NCI-H2029 treated with DMSO at 0.1 percent for 48 hours (cell line): ENCODE results near the gene ZNF736.
"Not testable (repeated sequence)": the region's sequence is repeated elsewhere in the genome, so short reads cannot be mapped to it uniquely, and the experiment has no call there.

Experiments
- DNase-seq: peaks from one replicate; lab custom pipeline; 2025; lab: John Stamatoyannopoulos, UW

Gene ZNF736

DNA sequence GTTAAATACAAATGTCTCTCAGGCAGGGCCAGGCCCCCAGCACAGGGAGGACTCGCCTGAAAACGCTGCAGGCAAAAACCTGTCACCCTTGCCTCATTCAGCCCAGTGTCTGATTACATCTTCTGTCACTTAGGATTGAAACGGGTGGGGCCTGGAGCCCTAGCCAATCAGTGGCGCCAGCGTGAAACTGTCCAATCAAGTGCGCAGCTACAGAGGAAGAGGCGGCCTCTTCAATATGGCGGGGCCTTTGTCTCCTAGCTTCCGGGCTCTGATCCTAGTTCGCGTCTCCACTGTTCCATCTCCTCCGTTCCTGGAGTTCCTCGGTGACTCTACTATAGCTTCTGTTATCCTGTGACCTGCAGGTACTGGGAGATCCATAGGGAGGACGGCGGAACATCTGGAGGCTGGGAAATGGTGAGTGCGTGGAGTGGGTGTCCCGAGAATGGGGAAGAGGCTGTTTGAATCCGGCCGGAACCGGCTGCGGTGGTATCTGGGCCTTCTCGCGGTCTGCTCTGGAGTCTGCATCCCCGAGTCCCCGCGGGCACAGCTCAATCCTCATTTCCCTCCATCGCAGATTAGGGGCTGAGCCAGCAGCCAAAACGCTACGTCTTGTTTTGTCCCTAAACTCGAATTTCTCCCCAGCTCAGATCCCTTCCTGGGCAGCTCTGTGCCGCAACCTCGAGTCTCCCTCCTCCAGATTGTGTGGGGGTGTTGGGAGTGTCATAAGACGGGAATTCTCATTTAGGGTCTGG, at the start of gene ZNF736:
ZNF736 (plus strand) TSS at position 222 of the 752 bp plus-strand sequence; CDS start at position 412, 190 bp downstream.
- peak; percentile 86 for DNase-seq

DNA sequence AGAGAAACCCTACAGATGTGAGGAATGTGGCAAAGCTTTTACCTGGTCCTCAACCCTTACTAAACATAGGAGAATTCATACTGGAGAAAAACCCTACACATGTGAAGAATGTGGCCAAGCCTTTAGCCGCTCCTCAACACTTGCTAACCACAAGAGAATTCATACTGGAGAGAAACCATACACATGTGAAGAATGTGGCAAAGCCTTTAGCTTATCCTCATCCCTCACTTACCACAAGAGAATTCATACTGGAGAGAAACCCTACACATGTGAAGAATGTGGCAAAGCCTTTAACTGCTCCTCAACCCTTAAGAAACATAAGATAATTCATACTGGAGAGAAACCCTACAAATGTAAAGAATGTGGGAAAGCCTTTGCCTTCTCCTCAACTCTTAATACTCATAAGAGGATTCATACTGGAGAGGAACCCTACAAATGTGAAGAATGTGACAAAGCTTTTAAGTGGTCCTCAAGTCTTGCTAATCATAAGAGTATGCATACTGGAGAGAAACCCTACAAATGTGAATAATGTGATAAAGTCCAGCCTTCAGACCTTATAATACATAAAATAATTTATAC, 47.3 kb upstream of the ZNF736 start:
- DNase-seq: no peak

DNA sequence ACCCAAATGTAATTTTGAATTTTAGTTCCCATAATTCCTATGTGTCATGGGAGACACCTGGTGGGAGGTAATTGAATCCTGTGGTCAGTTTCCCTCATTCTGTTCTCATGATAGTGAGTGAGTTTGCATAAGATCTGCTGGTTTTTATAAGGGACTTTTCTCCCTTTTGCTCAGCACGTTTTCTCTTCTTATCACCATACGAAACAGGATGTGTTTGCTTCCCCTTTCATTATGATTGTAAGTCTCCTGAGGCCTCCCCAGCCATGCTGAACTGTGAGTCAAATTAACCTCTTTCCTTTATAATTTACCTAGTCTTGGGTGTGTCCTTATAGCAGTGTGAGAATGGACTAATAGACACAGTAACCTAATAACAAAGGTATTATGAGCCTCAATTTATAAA, 36.1 kb upstream of the ZNF736 start:
- DNase-seq: no peak

DNA sequence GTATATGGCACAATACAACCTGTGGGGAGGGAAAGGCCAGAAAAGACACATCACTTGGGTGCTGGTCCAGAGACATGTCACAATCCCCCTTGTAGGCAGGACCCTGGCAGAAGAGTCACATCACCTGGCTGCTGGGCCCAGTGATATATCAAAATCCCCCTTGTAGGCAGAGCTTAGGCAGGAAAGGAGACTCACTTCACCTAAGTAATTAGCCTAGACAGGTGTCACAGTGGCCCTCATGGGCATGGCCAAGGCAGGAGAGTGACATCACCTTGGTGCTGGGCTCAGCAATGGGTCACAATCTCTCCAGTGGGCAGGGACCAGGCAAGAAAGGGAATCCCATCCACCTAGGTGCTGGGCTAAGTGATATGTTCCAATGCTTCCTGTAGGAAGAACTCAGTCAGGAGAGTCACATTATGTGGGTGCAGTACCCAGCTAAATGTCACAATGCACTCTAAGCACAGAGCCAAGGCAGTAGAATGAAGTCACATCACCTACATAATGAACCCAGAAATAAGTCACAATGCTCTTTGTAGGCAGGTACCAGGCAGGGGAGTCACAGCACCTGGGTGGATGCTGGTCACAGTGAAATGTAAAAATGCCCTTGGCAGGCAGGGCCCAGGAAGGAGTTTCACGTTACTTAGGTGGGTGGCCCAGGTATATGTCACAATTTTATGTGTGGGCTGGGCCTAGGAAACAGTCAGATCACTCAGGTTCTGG, 18.9 kb upstream of the ZNF736 start:
- DNase-seq: no peak

DNA sequence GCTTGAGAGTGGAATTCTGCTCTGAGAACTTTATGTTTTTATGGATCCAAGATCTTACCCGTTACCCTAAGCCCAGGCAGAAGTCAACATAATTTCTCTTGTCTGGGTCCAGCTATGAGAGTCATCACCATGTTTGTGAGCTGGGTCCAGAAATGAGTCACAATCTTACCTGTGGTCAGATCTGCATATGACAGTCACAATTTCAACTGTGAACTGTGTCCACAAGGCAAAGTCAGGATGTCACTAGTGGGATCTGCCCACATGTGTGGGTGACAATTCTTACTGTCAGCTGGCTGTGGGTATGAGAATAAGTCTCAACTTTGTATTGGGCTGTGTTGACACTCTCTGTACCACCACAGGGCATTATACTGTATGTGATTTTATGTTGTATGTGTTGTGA, 16.3 kb upstream of the ZNF736 start:
- DNase-seq: not testable (repeated sequence)

DNA sequence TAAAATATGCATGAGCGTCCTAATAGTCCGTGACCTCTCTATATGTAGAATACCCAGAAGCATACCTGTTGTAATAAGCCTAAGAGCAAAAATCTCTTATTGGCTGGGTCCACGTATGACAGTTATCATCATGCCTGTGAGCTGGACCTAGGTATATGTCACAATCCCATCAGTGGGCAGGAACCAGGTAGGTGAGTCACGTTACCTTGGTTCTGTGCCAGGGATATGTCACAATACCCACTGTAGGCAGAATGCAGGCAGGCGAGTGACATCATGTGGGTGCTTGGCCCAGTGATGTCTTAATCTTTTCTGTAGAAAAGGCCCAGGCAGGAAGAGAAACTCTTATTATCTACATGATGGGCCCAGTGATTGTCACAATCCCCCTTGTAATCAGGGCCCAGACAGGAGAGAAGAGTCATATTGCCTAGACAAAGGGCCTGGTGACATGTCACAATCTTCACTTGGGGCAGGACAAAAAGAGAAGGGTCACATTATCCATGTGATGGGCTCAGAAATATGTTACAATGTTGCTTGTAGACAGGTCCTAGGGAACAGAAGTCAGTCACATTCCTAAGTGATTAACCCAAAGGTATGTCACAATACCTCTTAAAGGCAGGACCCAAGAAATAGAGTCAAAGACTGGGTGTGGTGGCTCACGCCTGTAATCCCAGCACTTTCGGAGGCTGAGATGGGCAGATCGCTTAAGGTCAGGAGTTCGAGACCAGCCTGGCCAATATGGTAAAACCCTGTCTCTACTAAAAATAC, 12.9 kb upstream of the ZNF736 start:
- no peak for DNase-seq

DNA sequence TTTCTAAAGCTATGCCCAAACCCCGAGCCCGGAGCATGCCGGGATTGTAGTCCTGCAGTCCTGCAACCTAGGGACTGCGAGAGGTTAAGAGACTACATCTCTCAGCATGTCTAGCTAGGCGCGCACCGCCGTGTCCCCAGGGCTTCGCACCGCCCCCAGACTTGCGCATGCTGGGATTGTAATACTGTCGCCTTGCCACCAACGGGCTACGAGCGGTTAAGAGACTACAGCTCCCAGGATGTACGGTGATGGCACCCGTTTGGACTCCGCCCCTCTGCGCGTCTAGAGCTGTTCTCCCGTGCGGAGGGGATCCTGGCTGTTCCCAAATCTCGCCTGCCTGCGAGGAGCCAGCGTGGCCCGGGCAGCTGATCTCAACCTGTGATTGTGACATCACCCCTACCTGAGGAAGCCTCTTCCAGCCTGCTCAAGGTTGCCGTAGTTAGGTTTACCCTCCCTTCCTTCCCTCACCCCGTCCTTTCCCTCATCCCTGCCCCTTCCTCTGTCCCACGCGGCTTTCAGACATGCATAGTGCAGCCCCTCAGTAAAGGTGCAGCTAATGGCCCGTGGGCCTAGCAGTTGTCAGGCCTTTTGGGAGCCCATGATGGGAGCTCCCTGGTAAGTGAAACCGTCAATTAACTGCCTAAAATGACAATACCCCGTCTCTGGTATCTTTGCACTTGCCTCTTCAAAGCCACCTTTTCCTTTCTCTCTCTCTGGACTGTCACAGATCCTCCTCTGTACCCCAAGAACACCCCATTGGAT, 6.3 kb upstream of the ZNF736 start:
- DNase-seq: peak; percentile 88

DNA sequence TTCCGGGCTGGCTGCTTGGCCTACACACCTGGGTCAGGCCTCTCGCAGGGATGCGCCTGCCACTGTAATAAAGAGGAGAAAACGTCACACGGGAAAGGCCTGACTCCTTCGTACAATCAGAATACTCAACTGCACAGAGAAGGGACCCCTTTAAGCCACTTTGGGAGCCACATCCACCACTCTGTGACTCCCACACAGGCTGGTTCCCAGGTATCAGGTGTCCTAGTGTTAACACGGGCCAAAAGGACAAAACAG, 5.8 kb upstream of the ZNF736 start:
- no peak for DNase-seq

DNA sequence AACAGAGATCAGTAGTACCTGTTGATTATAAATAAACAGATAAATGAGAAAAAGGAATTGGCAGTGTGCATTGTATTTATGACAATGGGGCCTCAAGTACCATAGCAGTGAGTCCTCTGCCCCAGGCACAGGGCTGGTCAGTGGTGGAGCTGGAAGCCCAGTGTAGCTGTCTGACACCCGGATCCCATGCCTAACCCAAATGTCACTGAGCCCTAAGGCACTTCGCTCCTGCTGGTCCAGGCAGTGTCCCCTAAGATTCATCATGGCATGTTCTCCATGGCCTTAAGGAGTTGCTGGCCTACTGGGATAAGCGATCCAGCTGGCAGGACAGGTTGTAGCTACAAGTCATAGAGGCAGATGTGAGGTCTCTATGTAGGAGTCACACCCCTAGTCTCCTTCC, 3.3 kb upstream of the ZNF736 start:
- DNase-seq: no peak

DNA sequence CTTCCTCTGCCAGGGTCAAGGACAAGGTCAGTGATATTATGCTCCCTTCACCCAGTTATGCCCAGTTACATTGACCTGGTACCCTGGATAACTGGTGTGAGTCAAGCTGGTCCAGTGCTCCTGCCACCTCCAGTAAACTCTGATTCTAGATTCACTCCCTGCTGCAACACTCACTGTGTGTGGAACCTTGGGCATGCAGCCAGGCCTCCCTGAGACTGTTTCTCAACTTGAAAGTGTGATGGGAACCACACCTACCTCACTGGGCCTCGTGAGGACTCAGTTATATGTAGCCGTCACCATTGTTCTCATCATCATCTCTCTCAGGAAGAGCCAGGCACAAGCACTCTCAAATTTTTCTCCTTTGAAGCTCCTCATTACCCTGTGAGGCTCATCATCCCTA, 935 bp upstream of the ZNF736 start:
- DNase-seq: no peak

DNA sequence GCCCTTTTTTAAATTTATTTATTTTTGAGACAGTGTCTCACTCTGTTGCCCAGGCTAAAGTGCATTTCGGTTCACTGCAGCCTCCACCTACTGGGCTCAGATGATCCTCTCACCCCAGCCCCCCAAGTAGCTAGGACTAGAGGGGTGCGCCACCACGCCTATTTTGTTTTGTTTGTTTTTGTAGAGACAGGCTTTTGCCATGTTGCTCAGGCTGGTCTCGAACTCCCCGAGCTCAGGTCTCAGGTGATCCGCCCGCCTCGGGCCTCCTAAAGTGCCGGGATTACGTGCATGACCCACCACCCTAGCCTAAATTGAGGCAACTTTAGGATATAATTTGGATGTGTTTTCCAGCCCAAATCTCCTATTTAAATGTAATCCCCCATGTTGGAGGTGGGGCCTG, 805 bp downstream of the ZNF736 start:
- no peak for DNase-seq

DNA sequence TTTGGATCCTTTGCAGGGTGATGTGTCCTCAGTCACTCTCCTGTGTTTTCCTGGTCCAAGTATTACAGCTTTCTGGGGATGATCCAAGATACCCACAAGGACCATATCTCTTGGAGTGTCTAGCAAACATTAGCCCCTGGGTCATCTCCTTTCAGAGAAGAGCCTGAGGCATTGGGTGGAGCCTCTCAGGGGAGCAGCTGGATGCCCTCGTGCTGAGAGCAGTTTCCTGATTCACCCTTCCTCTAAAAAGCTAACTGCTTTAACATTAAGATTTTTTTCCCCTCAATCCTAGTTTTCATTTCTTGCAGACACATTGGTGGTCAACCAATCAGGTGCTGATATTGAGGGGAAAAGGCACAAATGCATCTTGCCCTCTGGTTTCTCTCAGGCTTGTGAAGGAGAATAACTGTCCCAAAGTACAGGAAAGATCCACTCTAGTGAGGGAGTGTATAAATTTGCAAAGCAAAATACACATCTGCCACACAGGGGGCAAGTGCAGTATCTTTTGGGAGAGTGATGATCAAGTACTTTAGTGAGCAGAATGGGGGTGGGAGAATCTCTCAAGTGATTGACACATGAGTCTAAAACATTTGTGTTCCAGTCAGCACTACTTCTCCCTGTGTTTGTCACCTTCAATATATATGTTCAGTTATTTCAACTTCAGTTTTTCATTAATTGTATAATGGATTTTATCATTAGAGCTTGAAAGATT, 2.4 kb downstream of the ZNF736 start:
- DNase-seq: peak; percentile 11

DNA sequence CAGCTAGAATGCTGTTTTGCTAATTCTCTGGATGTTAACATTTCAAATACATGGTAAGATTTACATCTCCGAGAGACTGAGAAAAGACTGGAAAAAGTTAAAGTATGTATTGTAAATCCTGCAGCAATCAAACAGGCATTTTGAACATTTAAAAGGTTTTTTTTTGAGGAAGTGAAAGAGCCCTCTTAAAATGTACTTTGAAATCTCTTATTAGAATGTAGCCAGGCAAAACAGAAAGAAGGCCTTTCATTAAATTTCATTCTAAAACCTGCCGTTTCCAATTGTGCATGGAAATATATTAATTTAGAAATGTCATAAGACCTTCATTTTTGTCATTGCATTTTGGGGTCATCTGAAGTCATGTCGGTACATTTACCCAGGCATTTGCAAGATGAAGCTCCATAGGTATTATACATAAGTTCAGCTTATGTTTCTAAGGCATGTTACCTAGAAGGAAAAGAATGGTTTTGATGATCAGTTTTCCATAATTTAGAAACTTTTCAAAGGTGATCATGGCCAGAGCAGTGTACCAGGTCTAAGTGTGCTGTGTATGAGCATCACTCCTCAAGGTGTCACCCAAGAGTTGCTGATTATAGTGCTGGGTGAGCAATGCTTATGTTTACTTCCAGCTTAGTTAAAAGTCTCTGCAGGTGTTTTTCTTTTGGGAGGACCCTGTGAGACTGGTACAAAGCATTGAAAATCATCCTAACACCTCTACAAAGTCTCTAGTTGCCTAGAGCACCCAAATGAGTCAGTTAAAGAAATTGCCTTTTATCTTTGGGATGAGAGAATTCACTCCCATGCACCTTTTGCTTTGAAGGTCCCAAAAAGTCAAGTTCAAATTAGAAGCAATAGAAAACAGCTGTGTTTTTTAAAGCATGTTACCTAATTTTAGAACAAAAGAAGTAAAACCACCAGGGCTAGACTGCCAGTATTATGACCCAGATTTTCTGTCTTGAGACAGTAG, 7.1 kb downstream of the ZNF736 start:
- DNase-seq: no peak

DNA sequence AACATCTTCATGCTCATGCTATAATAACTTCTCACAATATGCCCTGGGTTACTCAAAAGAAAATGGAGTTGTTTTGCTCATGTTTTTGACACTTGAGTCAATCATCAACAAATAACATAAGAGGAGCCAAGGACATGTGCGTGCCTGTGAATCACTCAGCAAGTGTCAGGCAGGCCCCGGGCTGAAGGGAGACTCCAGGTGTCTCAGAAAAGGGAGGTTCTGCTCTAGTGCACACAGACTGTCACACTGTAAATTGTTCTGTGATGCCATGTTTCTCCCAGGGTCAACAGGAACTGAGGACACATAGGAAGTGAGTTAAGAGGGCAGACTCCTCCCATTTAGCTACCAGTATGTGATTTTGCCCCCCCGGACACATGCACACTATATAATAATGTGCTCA, 10.4 kb downstream of the ZNF736 start:
- not testable (repeated sequence) for DNase-seq

DNA sequence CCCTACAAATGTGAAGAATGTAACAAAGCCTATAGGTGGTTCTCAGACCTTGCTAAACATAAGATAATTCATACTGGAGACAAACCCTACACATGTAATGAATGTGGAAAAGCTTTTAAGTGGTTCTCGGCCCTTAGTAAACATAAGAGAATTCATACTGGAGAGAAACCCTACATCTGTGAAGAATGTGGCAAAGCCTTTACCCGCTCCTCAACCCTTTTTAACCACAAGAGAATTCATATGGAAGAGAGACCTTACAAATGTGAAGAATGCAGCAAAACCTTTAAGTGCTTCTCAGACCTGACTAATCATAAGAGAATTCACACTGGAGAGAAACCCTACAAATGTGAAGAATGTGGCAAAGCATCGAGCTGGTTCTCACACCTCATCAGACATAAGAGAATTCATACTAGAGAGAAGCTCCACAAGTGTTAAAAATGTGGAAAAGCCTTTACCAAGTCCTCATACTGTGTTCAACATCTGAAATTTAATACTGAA, 35.0 kb downstream of the ZNF736 start:
- DNase-seq: not testable (repeated sequence)

DNA sequence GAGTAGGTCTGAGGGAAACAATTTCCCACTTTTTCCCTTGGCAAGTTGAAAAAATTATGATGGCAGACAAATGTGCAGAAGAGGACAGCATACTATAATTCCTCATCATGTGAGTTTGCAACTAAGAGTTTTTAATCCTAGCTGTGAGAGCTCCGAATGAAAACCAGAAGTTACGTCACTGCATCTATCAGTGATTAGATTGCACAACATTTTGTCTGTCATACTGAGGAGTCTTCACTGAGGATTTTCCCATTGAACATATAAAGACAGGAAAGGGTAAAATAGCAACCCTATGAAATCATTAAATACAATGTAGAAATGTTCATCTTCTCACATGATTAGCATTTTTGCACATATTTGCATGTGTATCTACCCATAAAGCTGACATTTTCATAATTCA, 45.8 kb downstream of the ZNF736 start:
- no peak for DNase-seq

DNA sequence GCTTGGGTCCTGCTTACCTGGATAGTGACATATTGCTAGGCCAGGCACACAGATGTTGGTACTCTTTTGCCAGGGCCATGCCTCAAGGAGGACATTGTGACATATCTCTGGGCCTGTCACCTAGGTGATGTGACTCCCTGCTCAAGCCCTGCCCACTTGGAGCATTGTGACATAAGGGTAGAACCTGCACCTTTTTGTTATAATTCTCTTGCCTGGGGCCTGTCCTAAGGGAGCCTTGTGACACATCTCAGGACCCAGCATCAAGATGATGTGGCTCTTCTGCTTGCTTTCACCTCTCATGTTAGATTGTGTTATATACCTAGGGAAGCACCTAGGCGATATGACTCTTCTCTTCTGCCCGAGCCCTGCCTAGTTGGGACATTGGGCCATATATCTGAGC, 57.4 kb downstream of the ZNF736 start:
- no peak for DNase-seq

DNA sequence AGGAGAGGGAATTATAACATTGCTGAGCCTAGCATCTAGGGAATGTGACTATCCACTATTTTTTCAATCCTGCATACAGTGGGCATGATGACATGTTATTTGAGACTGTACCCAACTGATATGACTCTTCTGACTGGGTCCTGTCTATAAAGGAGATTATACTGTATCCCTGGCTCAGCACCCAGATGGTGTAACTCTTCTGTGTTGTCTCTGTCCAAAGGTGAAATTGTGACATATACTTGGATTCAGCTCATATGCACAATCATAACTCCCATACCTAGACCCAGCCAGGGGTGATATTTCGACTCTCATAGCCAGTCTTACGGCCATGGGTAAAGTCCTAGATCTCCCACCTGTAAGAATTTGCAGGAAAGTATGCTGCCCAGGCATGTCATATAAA, 59.3 kb downstream of the ZNF736 start:
- no peak for DNase-seq

DNA sequence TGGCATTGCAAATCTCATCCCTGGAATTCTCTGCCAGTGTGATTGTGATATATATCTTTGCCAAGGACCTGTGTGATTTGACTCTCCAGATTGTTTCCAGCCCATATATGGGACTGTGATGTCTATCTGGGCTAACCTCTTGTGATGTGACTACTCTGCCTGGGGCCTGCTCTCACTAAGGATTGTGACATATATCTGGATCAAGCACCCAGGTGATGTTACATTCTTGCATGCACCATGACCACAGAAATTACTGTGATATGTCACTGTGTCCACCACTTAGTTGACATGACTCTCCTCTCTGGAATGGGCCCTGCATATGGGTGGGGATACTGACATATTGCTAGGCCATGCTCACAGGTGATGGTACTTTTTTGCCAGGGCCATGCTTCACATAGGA, 86.6 kb downstream of the ZNF736 start:
- no peak for DNase-seq
